GM21723 (cell line): Measurements from ENCODE around the gene DSC3.
"Not testable (repeated sequence)": the region's sequence is repeated elsewhere in the genome, so short reads cannot be mapped to it uniquely, and the experiment has no call there.

ENCODE experiments used
- ATAC-seq: cut with Tn5 transposase; IDR thresholded peaks from one replicate; pipeline ENCODE4 v1.9.1; 2021; ENCODE audit warnings: mild to moderate bottlenecking, moderate library complexity; ENCODE audit not compliant: unreplicated experiment

DSC3 gene

GRCh38 chr18:31041271-31042083 lies 1.1 kb downstream of the DSC3 start:
- ATAC-seq, result no peak

- no peak for ATAC-seq
Observed at GRCh38 chr18:31040686-31041270, 1.8 kb downstream of the DSC3 start.

DNA sequence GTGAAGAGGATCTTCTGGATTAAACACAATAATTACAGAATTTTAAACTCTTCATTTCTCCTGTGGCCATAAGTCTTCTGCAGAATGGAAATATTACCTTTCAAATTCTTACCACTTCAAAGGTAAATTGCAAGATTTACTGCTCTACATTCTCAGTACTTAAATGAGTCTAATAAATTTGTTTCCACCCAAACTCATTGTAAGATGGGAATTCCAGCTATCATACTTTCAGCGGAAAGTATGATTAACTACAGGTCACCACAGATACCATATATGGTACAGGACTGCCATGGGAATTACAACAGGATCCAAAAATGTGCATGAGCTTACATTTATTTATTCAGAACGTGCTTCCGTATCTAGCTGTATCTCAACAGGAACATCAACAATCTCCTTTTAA lies 3.1 kb downstream of the DSC3 start:
- ATAC-seq, result no peak

DNA sequence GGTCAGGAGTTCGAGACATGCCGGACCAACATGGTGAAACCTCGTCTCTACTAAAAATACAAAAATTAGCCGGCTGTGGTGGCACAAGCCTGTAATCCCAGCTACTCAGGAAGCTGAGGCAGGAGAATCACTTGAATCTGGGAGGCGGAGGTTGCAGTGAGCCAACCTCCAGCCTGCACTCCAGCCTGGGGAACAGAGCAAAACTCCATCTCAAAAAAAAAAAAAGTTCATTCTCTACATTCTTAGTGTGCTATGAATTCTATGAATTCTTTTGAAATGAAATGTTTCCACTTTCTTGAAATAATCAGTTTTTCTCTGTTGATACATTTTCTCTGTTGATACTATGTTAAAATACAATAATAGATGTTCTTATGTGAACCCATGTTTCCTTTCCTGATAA lies 4.9 kb downstream of the DSC3 start:
- not testable (repeated sequence) for ATAC-seq

- ATAC-seq, result no peak
Observed at GRCh38 chr18:31034541-31034940, 8.0 kb downstream of the DSC3 start.

- ATAC-seq, result no peak
Observed at GRCh38 chr18:31030574-31031278, 11.8 kb downstream of the DSC3 start.

DNA sequence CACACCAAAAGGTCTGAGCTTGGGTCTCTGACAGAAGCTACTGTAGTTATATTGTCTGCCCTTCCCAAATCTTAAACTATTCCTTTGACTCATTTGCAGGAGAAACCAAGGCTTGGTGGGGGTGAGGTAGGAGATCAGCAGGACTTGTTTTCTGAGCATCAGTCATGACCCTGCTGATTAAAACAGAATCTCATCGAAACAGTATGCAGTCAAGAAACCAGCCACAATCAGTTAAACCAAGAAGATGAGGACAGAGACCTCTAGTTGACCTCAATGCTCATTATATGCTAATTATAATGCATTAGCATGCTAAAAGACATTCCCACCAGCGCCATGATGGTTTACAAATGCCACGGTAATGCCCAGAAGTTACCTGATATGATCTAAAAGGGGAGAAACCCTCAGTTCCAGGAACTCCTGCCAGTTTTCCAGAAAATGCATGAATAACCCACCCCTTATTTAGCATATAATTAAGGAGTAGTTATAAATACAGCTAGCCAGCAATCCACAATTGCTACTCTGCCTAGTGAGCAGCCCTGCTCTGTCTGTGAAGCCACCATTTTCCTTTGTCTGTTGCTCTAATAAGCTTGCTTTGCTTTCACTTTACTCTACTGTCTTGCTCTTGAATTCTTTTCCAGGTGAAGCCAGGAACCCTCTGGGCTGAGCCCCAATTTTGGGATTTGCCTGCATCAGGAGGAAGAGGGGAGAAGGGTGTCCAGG lies 26.7 kb downstream of the DSC3 start:
- ATAC-seq, result no peak

- ATAC-seq, result not testable (repeated sequence)
Observed at GRCh38 chr18:31011455-31011854, 31.1 kb downstream of the DSC3 start.

- no peak for ATAC-seq
Observed at GRCh38 chr18:31010601-31011000, 31.9 kb downstream of the DSC3 start.

GRCh38 chr18:30999887-31000628 lies 42.5 kb downstream of the DSC3 start:
- ATAC-seq, result no peak

DNA sequence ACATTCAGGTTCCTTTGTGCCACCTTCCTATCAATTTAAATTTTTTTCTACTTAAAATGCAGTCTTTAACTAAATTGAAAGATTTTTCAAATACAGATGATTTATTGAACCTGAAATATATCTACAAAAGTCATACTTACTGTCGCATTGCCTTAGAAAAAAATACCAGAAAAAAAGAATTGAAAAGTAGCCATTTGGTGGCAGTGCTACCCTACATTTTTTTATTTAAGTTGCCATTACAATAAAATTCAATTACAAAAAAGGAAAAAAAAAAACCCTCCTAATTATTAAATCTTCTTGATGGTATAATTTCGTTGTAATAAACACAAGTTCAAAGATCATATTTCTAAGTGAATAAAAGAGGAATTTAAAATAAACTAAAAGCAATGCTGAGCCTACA lies 43.4 kb downstream of the DSC3 start:
- ATAC-seq, result no peak

- ATAC-seq, result no peak
Observed at GRCh38 chr18:30997223-30997622, 45.3 kb downstream of the DSC3 start.

DNA sequence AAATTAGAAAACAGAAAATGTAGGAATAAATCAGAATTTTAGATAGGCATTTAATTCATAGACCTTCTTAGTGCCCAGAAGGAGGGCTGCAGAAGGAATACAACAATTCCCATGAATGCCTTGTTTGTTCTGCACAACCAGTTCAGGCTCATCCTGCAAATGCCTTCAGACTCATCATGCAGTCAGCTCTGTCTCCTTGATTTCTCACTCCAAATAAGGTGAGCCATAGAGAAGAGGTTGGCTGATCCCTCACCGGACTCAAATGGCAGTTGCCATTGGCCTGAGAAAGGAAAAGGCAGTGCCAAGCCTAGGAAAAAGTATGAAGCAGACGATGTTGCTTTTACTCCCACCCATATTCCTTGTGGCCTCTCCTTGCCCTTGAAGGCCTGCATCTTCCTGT lies 50.3 kb downstream of the DSC3 start:
- ATAC-seq, result no peak

DNA sequence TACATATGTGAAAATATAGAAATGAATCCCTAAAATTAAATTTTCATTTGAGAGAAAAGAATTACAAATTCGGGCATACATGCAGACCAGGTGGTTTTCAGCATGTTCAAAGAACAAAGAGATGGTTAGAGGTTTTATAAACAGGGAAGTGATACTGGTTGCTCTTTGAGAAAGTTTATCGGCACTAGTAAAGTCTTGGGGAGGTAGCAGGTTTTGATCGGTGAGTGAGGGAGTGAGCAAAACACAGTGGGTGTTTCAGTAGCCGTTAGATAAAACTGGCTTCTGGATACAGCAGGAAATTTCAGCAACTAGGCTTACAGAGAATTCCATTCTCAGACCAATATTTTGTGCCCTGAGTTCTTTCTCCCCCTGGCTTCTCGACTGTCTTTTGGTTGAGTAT lies 51.1 kb downstream of the DSC3 start:
- ATAC-seq, result no peak

GRCh38 chr18:30989141-30989540 lies 53.4 kb downstream of the DSC3 start:
- no peak for ATAC-seq

GRCh38 chr18:30988440-30988839 lies 54.1 kb downstream of the DSC3 start:
- no peak for ATAC-seq

DNA sequence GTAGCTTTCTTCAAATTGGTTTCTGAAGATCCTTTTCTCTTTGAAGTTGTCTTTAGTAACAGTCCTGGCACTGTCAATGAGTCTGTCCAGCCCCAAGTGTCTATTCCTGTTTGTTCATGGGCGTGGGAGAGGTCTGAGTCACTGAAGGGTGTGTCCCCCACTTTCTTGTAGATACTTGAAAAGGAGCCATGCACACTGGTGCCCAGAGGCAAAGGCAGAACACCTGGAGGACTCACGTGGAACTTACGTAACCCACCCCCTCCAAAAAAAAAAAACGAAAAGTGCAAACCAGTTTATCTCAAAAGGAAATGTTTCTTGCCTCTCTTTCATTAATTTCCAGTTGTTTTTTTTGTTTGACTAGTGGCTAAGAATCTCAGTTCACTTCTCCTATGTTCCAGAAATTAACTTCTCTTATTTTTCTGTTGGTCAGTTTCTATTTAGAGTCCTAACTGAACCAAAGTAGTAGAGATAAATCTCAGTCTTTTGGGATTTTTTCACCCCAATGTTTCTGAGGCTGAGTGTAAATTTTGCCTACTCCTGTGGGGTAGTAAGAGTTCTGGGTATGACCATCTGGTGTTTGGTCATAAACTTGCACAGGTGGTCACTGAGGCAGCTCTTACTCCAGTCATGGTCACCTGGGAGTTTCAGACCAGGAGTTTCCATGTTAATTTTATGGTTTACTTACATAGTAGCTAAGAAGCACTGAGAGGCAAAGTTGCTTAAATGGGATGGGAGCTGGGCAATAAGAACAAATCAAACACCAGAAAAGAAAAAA lies 54.9 kb downstream of the DSC3 start:
- ATAC-seq, result no peak

DNA sequence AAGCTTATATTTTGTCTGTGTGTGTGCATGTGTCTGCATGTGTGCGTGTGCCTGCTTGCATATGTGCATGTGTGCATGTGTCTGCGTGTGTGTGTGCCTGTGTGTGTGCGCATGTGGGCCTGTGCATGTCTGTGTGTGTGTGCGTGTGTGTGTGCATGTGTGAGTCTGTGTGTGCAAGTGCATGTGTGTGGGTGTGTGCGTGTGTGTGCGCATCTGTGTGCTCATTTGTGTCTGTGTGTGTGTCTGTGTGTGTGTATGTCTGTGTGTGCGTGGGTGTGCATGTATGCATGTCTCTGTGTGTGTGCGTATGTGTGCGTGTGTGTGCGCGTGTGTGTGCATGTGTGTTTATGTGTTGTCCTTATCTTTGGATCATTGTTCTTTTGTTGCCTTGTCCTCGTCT lies 56.8 kb downstream of the DSC3 start:
- ATAC-seq, result no peak

DNA sequence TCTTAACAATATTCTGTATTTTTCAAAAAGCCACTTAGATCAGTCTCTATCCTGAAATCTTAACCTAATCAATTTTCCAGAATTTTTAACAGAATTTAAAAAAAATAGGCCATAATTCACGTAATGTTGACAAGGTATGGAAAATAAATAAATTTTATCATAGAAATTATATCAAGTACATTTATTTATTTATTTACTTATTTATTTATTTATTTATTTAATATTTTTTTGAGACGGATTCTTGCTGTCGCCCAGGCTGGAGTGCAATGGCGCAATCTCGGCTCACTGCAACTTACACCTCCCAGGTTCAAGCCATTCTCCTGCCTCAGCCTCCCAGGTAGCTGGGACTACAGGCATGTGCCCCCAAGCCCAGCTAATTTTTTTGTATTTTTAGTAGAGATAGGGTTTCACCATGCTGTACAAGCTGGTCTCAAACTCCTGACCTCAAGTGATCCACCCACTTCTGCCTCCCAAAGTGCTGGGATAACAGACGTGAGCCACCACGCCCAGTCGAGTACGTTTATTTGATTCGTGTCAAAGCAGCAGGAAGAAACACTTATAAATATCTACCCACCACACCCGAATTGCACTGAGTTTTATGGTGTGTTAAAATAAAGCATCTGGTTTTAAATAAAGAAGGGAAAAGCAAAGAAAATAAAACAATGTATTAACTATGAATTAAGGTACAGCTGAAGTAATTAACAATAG lies 60.1 kb downstream of the DSC3 start:
- no peak for ATAC-seq
